Measurements from ENCODE around the gene OR6T1. TPM values are rescaled to one million over a fixed set of nuclear protein-coding genes. Genes with fewer than 3 reads are reported as not detected.

Gene OR6T1
- total RNA-seq, 2 experiments from 2014 or later: not detected

- ChIA-PET CTCF (no interaction called here), POLR2A (no interaction called here)
- H3K36me3 Mint-ChIP-seq (ENCODE audit: low read depth): no peaks in the 10 kb centered on the region
- H3K4me3 Mint-ChIP-seq: no peak overlapping the region
- H3K27ac Mint-ChIP-seq: no peak overlapping the region
- no peaks in the 10 kb centered on the region for H3K4me1 Mint-ChIP-seq
- DNase-seq: no peak
- H3K9me3 Mint-ChIP-seq: no peaks in the 10 kb centered on the region
- H3K27me3 Mint-ChIP-seq: peaks cover 4% of the 10 kb centered on the region
These were observed 39.7 kb downstream of the OR6T1 start for GRCh38 chr11:123903932-123904331.

- no peaks in the 10 kb centered on the region for H3K9me3 Mint-ChIP-seq
- POLR2A ChIA-PET: no interaction called here
- DNase-seq: no peak
- H3K27ac Mint-ChIP-seq: no peak within 1 kb of the TSS
- CTCF ChIA-PET: no interaction called here
- H3K36me3 Mint-ChIP-seq (ENCODE audit: low read depth): no peaks in the 10 kb centered on the region
- no peaks in the 10 kb centered on the region for H3K27me3 Mint-ChIP-seq
- no peak within 1 kb of the TSS for H3K4me3 Mint-ChIP-seq
- H3K4me1 Mint-ChIP-seq: no peaks in the 10 kb centered on the region
These were observed 41.8 kb downstream of the OR6T1 start, which contains the start of gene OR8D4 for GRCh38 chr11:123901867-123902266. OR8D4 (plus strand) TSS chr11:123902167; CDS start chr11:123906432, 4,265 bp downstream.

- ChIA-PET CTCF (interaction anchor here (1.3 kb wide), 1 partner anchor 11 kb away, joined by 3 read pairs; no protein-coding TSS in a partner anchor), POLR2A (no interaction called here)
- no peaks in the 10 kb centered on the region for H3K36me3 Mint-ChIP-seq (ENCODE audit: low read depth)
- no peaks in the 10 kb centered on the region for H3K9me3 Mint-ChIP-seq
- no peak overlapping the region for H3K4me3 Mint-ChIP-seq
- no peaks in the 10 kb centered on the region for H3K27me3 Mint-ChIP-seq
- H3K27ac Mint-ChIP-seq: no peak overlapping the region
- no peak for DNase-seq
- no peaks in the 10 kb centered on the region for H3K4me1 Mint-ChIP-seq
These were observed 43.8 kb downstream of the OR6T1 start for GRCh38 chr11:123899792-123900191.

Other genes with a start within 250 kb of the OR6T1 start
- 10 to 100 TPM; 11.2 to 13.7 TPM for gene ZNF202, start 202.2 kb downstream of the OR6T1 start, total RNA-seq
- not detected for gene OR6X1, start 189.3 kb downstream of the OR6T1 start, total RNA-seq
- gene OR6M1, start 137.5 kb downstream of the OR6T1 start, total RNA-seq: not detected
- not detected for gene TMEM225, start 58.2 kb downstream of the OR6T1 start, total RNA-seq
- not detected for gene OR8D4, start 41.7 kb downstream of the OR6T1 start, total RNA-seq
- not detected for gene OR4D5, start 4.2 kb downstream of the OR6T1 start, total RNA-seq
- not detected for gene OR10S1, start 33.9 kb upstream of the OR6T1 start, total RNA-seq
- not detected for gene OR10G6, start 51.3 kb upstream of the OR6T1 start, total RNA-seq
- not detected for gene OR10G4, start 69.2 kb upstream of the OR6T1 start, total RNA-seq
- gene OR10G9, start 79.2 kb upstream of the OR6T1 start, total RNA-seq: not detected
- gene OR10G8, start 83.0 kb upstream of the OR6T1 start, total RNA-seq: not detected
- not detected for gene OR10G7, start 97.5 kb upstream of the OR6T1 start, total RNA-seq
- gene VWA5A, start 171.6 kb upstream of the OR6T1 start, total RNA-seq: 1 to 10 TPM; 6.7 to 6.8 TPM
- not detected for gene OR10D3, start 239.5 kb upstream of the OR6T1 start, total RNA-seq

Measured in activated CD4-positive, alpha-beta T cell treated with anti-CD3 and anti-CD28 coated beads, Interleukin-2, amount 10 ng/mL, durations not matched to agents 7 days and 5 days (primary cell).